ENCODE results near the gene EXOC6B.

Gene EXOC6B

DNA sequence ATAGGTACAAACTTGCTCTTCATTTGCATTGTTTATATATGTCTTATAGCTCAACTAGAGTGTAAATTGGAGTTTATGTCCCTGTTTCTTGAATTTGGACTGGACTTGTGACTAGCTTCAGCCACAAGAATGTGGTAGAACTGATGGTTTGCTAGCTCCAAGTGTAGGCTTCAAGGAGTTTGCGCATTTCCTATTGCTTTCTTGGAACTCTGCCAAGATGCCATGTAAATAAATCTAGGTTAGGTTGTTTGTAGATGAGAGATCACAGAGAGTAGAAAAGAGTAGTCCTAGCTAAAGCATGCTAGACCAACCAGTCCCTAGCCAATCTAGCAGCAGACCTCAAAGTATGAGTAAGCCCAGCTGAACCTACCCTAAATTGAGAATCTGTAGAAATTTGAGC is 495.2 kb downstream of the EXOC6B start:
- no peak overlapping the region for H3K4me3 ChIP-seq (ENCODE audit: low read length)
- no peak for DNase-seq (ENCODE audit: low read depth)
- TF ChIP-seq, protein P1, sequence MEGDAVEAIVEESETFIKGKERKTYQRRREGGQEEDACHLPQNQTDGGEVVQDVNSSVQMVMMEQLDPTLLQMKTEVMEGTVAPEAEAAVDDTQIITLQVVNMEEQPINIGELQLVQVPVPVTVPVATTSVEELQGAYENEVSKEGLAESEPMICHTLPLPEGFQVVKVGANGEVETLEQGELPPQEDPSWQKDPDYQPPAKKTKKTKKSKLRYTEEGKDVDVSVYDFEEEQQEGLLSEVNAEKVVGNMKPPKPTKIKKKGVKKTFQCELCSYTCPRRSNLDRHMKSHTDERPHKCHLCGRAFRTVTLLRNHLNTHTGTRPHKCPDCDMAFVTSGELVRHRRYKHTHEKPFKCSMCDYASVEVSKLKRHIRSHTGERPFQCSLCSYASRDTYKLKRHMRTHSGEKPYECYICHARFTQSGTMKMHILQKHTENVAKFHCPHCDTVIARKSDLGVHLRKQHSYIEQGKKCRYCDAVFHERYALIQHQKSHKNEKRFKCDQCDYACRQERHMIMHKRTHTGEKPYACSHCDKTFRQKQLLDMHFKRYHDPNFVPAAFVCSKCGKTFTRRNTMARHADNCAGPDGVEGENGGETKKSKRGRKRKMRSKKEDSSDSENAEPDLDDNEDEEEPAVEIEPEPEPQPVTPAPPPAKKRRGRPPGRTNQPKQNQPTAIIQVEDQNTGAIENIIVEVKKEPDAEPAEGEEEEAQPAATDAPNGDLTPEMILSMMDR (conservative IDR thresholded peaks at IDR 0.05; ENCODE audit: low read length): no peak

DNA sequence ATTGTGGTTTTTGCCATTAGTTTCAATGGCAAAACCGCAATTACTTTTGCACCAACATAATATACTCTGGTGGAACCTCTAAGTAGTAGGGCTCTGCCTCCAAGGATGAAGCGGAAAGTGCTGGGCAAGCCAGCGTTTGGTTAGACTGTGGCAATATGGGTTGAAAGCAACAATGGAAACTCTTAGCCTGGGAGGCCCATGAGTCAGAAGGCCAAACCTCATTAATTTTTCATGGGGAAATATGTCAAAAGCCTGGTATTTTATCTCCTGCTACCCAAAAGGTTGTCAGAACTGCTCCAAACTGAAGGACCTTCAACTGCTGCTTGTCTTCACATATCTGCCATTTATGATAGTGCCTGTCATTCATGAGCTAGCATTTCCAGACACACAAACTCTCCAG is 499.1 kb downstream of the EXOC6B start:
- TF ChIP-seq, protein P1 (conservative IDR thresholded peaks at IDR 0.05; ENCODE audit: low read length): no peak
- H3K4me3 ChIP-seq (ENCODE audit: low read length): no peak overlapping the region
- peak; percentile 7 for DNase-seq (ENCODE audit: low read depth)

DNA sequence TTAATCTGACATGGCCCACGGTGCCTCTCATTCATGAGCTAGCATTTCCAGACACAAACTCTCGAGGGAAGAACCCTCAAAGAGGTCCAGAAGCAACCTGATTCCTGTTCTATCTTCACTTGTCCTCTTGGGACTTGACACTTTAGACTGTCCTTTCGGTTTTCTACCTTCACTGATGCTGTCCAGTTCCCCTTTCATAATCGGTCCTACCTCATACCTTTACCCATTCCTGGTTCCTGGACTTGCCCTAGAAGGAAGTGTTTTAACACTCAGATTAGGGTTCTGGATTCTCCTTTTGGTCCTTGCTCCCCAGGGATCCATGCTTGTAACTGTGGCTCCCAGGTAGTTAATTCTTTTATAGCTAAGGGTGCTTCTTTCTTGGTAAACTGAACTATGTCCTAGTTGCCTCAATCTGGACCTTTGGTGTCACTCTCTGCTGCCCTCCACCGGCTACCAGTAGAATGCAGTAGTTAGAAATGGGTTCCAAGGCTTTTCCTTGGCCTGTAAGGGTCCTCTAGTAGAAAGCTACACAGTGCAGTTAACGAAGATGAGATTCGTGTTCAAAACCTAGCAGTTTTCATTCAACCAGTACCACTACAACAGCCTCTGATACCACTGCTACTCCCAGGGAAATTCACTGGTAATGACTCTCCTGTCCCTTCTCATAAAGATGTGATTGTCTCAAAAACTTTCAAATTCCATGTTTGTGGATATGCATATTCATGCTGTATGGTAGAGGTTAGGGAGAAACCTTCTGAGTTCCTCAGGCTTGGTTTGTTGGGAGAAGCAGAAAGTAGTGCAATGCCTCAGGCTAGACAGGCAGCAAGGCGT is 500.0 kb downstream of the EXOC6B start:
- no peak overlapping the region for H3K4me3 ChIP-seq (ENCODE audit: low read length)
- DNase-seq (ENCODE audit: low read depth): no peak
- TF ChIP-seq, protein P1 (conservative IDR thresholded peaks at IDR 0.05; ENCODE audit: low read length): peak; percentile 80

DNA sequence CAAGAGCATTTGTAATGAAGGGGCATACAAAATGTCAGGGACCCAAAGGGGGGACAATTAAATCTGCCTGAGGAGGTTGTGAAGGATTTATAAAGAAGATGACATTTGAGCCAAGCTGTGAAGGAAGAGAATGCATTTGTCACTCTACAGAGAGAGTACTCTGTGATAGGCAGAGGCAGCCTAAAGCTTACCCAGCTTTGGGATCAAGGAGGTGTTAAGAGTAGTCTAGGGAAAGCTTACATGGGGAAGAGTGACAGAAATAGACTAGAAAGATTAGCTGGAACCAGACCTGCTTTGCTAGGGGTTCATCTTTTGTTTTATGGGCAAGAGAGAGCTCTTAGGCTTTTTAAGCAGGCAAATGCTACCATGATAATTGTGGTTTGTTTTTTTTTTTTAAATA is 509.1 kb downstream of the EXOC6B start:
- no peak overlapping the region for H3K4me3 ChIP-seq (ENCODE audit: low read length)
- no peak for DNase-seq (ENCODE audit: low read depth)
- TF ChIP-seq, protein P1 (conservative IDR thresholded peaks at IDR 0.05; ENCODE audit: low read length): no peak

DNA sequence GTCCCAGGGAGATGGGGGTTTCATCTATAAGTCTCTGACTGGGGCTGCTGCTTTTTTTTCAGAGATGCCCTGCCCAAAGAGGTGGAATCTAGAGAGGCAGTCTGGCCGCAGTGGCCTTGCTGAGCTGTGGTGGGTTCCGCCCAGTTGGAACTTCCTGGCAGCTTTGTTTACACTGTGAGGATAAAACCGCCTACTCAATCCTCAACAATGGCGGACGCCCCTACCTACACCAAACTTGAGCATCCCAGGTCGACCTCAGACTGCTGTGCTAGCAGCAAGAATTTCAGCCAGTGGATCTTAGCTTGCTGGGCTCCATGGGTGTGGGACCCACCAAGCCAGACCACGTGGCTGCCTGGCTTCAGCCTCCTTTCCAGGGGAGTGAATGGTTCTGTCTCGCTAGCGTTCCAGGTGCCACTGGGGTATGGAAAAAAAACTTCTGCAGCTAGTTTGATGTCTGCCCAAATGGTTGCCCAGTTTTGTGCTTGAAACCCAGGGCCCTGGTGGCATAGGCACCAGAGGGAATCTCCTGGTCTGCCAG is 525.6 kb downstream of the EXOC6B start:
- no peak for DNase-seq (ENCODE audit: low read depth)
- no peak overlapping the region for H3K4me3 ChIP-seq (ENCODE audit: low read length)
- TF ChIP-seq, protein P1 (conservative IDR thresholded peaks at IDR 0.05; ENCODE audit: low read length): no peak

DNA sequence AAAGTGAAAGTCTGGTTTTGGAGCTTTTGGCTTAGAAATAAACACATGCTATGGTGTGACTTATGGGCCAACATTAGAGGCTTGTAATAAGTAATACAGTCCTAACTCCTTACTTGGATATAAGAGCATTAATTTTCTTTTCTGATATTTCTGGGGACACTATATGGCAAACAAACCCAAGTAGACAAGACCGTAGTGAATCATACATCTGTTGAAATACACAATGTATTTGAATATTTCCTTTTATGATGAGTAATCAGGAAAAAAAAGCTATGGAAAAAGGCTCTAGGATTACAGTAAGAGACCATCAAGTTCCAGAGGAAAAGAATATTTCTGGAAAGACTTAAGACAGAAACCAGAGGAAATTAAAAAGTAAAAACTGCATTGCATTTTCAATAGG is 532.2 kb downstream of the EXOC6B start:
- peak; percentile 9 for DNase-seq (ENCODE audit: low read depth)

More for the DNA sequence above, 532.2 kb downstream of the EXOC6B start:
- TF ChIP-seq, protein P1 (conservative IDR thresholded peaks at IDR 0.05; ENCODE audit: low read length): no peak
- no peak overlapping the region for H3K4me3 ChIP-seq (ENCODE audit: low read length)

Measured in AG10803 (cell line).